SK-N-MC (cell line): ENCODE measurements around the gene DDAH2.

Experiments
- EZH2 ChIP-seq: fragments of 200-600 bp; sonication (generic); IDR thresholded peaks from one replicate; pipeline ENCODE4 v1.6.1; 2017; ENCODE audit warnings: antibody characterized with exemption
- POLR2AphosphoS5 ChIP-seq: IDR thresholded peaks from 2 replicates; pipeline ENCODE4 v1.6.1; 2012; ENCODE audit warnings: mild to moderate bottlenecking, low read depth, low read length, borderline replicate concordance

- TF ChIP-seq POLR2AphosphoS5: no peak
- TF ChIP-seq EZH2: no peak
Measured at GRCh38 chr6:31742894-31743293, 13.8 kb upstream of the DDAH2 start.
